DND-41 (cell line): ENCODE data around the gene ANO6.

Experiments
- CTCF ChIP-seq: IDR thresholded peaks from 2 replicates; pipeline ENCODE4 v1.5.1; 2012; ENCODE audit warnings: borderline replicate concordance, low read length, moderate library complexity, mild to moderate bottlenecking; ENCODE audit not compliant: poor library complexity, severe bottlenecking; ENCODE audit errors: extremely low read depth
- EZH2 ChIP-seq: IDR thresholded peaks from 3 replicates; pipeline ENCODE4 v1.6.1; 2012; ENCODE audit warnings: borderline replicate concordance, low read depth, mild to moderate bottlenecking, moderate library complexity, low read length, inconsistent platforms; ENCODE audit not compliant: severe bottlenecking

- no peak for TF ChIP-seq CTCF
- TF ChIP-seq EZH2 = no peak
These were observed 133.1 kb downstream of the ANO6 start for GRCh38 chr12:45348986-45349385.
